GM12878 (cell line): Measurements from ENCODE around the gene MFGE8. TPM values are rescaled to one million over a fixed set of nuclear protein-coding genes. Genes with fewer than 3 reads are reported as not detected.

ENCODE experiments used
- ATAC-seq: fragments of 200-7000 bp; cut with Tn5 transposase; 3 replicates; pipeline ENCODE4 v1.9.1; 2020; ENCODE audit warnings: mild to moderate bottlenecking, moderate library complexity
- BruUV-seq: library from RNA; stranded (reverse); fragments of 400-500 nt; replicated peaks from 2 replicates; lab custom pipeline; 2021; lab: Mats Ljungman, UMichigan
- CTCF ChIA-PET: fragments of 300-600 bp; sonication (Branson Sonifier 250); formaldehyde crosslinking; extraction: SDS; loops from one replicate; lab custom pipeline; 2021; ENCODE audit warnings: inconsistent platforms; lab: Yijun Ruan, JAX
- POLR2A ChIA-PET: fragments of 350-600 bp; formaldehyde crosslinking; extraction: SDS; loops from one replicate; lab custom pipeline; 2021; ENCODE audit warnings: inconsistent platforms; lab: Charles Lee
- RAD21 ChIA-PET: fragments of 300-600 bp; sonication (Branson Sonifier 250); formaldehyde crosslinking; loops from one replicate; lab custom pipeline; 2023; ENCODE audit warnings: antibody characterized with exemption; ENCODE audit not compliant: unreplicated experiment; lab: Charles Lee
- SMC1A ChIA-PET: fragments of 300-600 bp; sonication (Branson Sonifier 250); formaldehyde crosslinking; loops from one replicate; lab custom pipeline; 2023; ENCODE audit not compliant: unreplicated experiment, uncharacterized antibody; lab: Charles Lee
- DNase-seq: peaks from one replicate; pipeline ENCODE4 v3.0.0-alpha.2; 2011; ENCODE audit warnings: low read depth, low spot score
- FAIRE-seq: peaks from 3 replicates; lab custom pipeline; 2011; peaks lifted over from hg19 to GRCh38; lab: Jason Lieb, UNC
- H2AFZ ChIP-seq: 2 replicates; pipeline ENCODE4 v1.6.0; 2011; ENCODE audit warnings: low read depth, low read length, control low read depth; ENCODE audit not compliant: control insufficient read depth
- H3K27ac ChIP-seq: 2 replicates; pipeline ENCODE4 v1.5.1; 2011; ENCODE audit warnings: control low read depth; ENCODE audit not compliant: control insufficient read depth, insufficient read depth
- H3K27me3 ChIP-seq, 2 experiments: replicated peaks in 1 of 2; 2 replicates each; pipeline versions ENCODE4 v1.6.0 to v1.6.1; 2011; ENCODE audit warnings: low read length in 1 of 2; ENCODE audit not compliant: control insufficient read depth in 2 of 2, insufficient read depth in 2 of 2
- H3K36me3 ChIP-seq, 2 experiments: 2 replicates each; pipeline ENCODE4 v1.5.1; 2011; ENCODE audit warnings: low read length in 1 of 2; ENCODE audit not compliant: control insufficient read depth in 2 of 2, insufficient read depth in 2 of 2
- H3K4me1 ChIP-seq: 2 replicates; pipeline ENCODE4 v1.6.1; 2011; ENCODE audit warnings: mild to moderate bottlenecking, low read length, moderate library complexity, mixed read lengths; ENCODE audit not compliant: control insufficient read depth, insufficient read depth
- H3K4me2 ChIP-seq: 2 replicates; pipeline ENCODE4 v1.6.0; 2011; ENCODE audit warnings: control low read depth; ENCODE audit not compliant: control insufficient read depth, insufficient read depth
- H3K4me3 ChIP-seq: fragments of 200-600 bp; sonication (generic); 2 replicates; pipeline ENCODE4 v1.5.1; 2016
- H3K79me2 ChIP-seq: 2 replicates; pipeline ENCODE4 v1.6.0; 2011; ENCODE audit warnings: low read length; ENCODE audit not compliant: control insufficient read depth, insufficient read depth
- H3K9ac ChIP-seq: 2 replicates; pipeline ENCODE4 v1.8.0; 2011; ENCODE audit warnings: low read length, control low read depth, mixed read lengths; ENCODE audit not compliant: control insufficient read depth, insufficient read depth
- H3K9me3 ChIP-seq: replicated peaks from 3 replicates; pipeline ENCODE4 v1.5.1; 2011; ENCODE audit warnings: mild to moderate bottlenecking, low read length; ENCODE audit not compliant: control insufficient read depth, insufficient read depth
- H4K20me1 ChIP-seq: 2 replicates; pipeline ENCODE4 v1.6.0; 2011; ENCODE audit not compliant: control insufficient read depth, insufficient read depth
- ATF7 ChIP-seq: fragments of 450-650 bp; IDR thresholded peaks from 2 replicates; pipeline ENCODE4 v1.6.1; 2016; ENCODE audit warnings: low read depth, mild to moderate bottlenecking
- BMI1 ChIP-seq: fragments of 450-650 bp; IDR thresholded peaks from 2 replicates; pipeline ENCODE4 v1.6.1; 2016; ENCODE audit warnings: mild to moderate bottlenecking, moderate library complexity, borderline replicate concordance
- CREB1 ChIP-seq: IDR thresholded peaks from 2 replicates; pipeline ENCODE4 v1.6.1; 2012; ENCODE audit warnings: low read depth, mild to moderate bottlenecking, inconsistent platforms
- ETV6 ChIP-seq, 2 experiments: fragments of 450-650 bp in 1 of 2; IDR thresholded peaks in 1 of 2; conservative IDR thresholded peaks in 1 of 2; 2 replicates each; pipeline ENCODE4 v1.6.1; 2014; ENCODE audit warnings: antibody characterized with exemption in 1 of 2, borderline replicate concordance in 1 of 2, low read depth in 1 of 2, mild to moderate bottlenecking in 1 of 2, moderate library complexity in 1 of 2
- SIX5 ChIP-seq: IDR thresholded peaks from 2 replicates; pipeline ENCODE4 v1.6.1; 2011; ENCODE audit warnings: mild to moderate bottlenecking, low read depth, low read length, moderate library complexity; ENCODE audit not compliant: severe bottlenecking
- TCF12 ChIP-seq: IDR thresholded peaks from 2 replicates; pipeline ENCODE4 v1.6.1; 2011; ENCODE audit warnings: low read depth, mild to moderate bottlenecking, low read length
- WGBS: methylation state at CpG from one replicate; pipeline ENCODE4 v1.1.6; 2016; ENCODE audit warnings: low lambda C conversion rate; ENCODE audit not compliant: insufficient replicate concordance, insufficient coverage; ENCODE audit errors: missing lambda C conversion rate; 5-methylcytosine and 5-hydroxymethylcytosine counted together
- in situ Hi-C: fragments of 300-500 bp; cut with MboI; formaldehyde crosslinking; loops from 9 replicates; pipeline ENCODE4 v1.14.3; 2018; ENCODE audit warnings: mixed read lengths
- intact Hi-C: fragments of 100-400 bp; cut with micrococcal nuclease; formaldehyde crosslinking; loops from one replicate; pipeline ENCODE4 v1.14.2; 2022; ENCODE audit not compliant: unreplicated experiment
- polyA plus RNA-seq, 11 experiments: library from polyadenylated mRNA; depleted of rRNA in 4 of 11; unstranded in 6 of 11; stranded (reverse) in 5 of 11; fragments of >200 nt; fragmentation: Nextera tagmentation in 4 of 11; fragmentation: Illumina TruSeq in 1 of 11; extraction: Ambion mirVana in 4 of 11; extraction: Trizol in 1 of 11; gene quantifications; 1 replicate in 1 of 11; 2 replicates in 10 of 11; pipeline versions ENCODE4 v1.2.1 to v1.2.3, GENCODE V29; 2011 to 2016; ENCODE audit warnings: inconsistent platforms in 2 of 11, missing spikeins in 2 of 11, low read depth in 1 of 11
- total RNA-seq, 4 experiments: library from RNA; depleted of rRNA in 3 of 4; stranded (reverse); fragments of >200 nt in 3 of 4; fragmentation: Illumina TruSeq in 1 of 4; extraction: Trizol in 1 of 4; gene quantifications; 2 replicates each; pipeline versions ENCODE4 v1.2.1 to v1.2.3, GENCODE V29; 2013 to 2021

Gene MFGE8
- total and polyA plus RNA-seq, 10 of the 15 experiments (the other 5 are each of a cell fraction or from before 2014, with no cell fraction given): 0.81 to 5.9 (median 1.0) TPM; not detected in 2

- FAIRE-seq: no peak
- TF ChIP-seq BMI1 (no peak), ATF7 (peak; percentile 60; the same call in 1 of the 2 replicates), TCF12 (no peak)
- RAD21 ChIA-PET: interaction anchor here (1.3 kb wide), 1 partner anchor 10 kb away, joined by 3 read pairs; no protein-coding TSS in a partner anchor
- no peak overlapping the region for H3K4me2 ChIP-seq
- WGBS: 8% methylated on average over 6 of the region's 6 CpGs
- 0 out of 2 replicates have a peak, but pooled peaks cover 5% of the 10 kb centered on the region for H4K20me1 ChIP-seq
- no peak overlapping the region for H3K9ac ChIP-seq
- no peaks in the 10 kb centered on the region for H3K4me1 ChIP-seq
- no peak overlapping the region for H2AFZ ChIP-seq
- ATAC-seq: no peak
- H3K9me3 ChIP-seq: no peaks in the 10 kb centered on the region
- SMC1A ChIA-PET: no interaction called here
- POLR2A ChIA-PET: no interaction called here
- no peaks in the 10 kb centered on the region for H3K79me2 ChIP-seq
- in situ Hi-C loops (loop anchor here (5.0 kb wide), 1 partner anchor 275 kb away; no protein-coding TSS in a partner anchor), intact Hi-C loops (no loop called here)
- no peak overlapping the region for H3K4me3 ChIP-seq
- H3K27me3 ChIP-seq: no peaks in the 10 kb centered on the region; a peak in 1 of 4 replicates
- no peak overlapping the region for H3K27ac ChIP-seq
- no TSS peak for BruUV-seq
- no peak for DNase-seq
- no peaks in the 10 kb centered on the region for H3K36me3 ChIP-seq
- CTCF ChIA-PET: interaction anchor here (0.5 to 5.5 kb wide), 8 partner anchors 9 to 304 kb away, joined by 3 to 116 read pairs (median 4); partner anchors contain the start of gene MFGE8
Observed at GRCh38 chr15:88902221-88902835, 10.9 kb downstream of the MFGE8 start.

DNA sequence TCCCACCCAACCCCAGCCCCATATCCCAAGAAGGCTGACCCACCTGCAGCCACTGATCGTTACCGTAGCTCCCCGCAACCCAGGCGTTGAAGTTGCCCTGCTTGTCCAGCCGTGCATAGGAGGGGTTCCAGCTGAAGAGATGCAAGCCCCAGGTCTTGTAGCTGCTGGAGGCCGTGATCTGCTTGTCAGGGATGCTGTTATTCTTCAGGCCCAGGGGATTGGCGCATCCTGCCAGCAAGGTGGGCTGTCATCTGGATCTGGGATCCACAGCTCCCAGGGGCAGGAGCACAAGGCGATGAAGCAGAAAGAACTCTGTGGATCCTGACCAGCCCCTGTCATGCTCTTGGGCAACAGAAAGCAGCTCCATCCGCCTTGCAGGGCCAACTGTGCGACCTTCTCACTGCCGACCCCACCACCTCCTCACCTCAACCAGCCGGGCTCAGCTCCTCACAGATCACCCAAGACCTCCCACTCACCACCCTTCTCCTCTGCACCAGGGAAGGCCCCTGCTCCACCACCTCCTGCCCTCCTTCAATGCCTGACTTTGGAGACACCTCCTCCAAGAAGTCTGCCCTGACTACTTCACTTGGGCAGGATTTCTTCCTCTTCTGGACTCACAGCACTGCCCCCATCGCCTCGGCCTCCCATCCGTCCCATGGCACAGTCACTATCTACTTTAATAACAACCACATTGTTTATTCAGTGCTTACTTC is 11.5 kb downstream of the MFGE8 start:
- in situ Hi-C loops: loop anchor here (5.0 kb wide), 1 partner anchor 276 kb away; no protein-coding TSS in a partner anchor
- no peak overlapping the region for H3K27ac ChIP-seq
- no peak for DNase-seq
- no peak overlapping the region for H3K4me3 ChIP-seq
- ATAC-seq: no peak
- no peaks in the 10 kb centered on the region for H3K9me3 ChIP-seq
- no peaks in the 10 kb centered on the region for H3K36me3 ChIP-seq
- TF ChIP-seq ETV6 (conservative IDR thresholded peaks at IDR 0.05 in 1 of 2, IDR thresholded peaks at IDR 0.05 in 1 of 2; ENCODE audit: borderline replicate concordance in 1 of 2, low read depth in 1 of 2): no peak
- TF ChIP-seq CREB1: no peak
- no peak for TF ChIP-seq SIX5
- TF ChIP-seq, all 136 proteins: peak for 0
- ChIA-PET CTCF (interaction anchor here (1.1 to 5.5 kb wide), 3 partner anchors 11 to 270 kb away, joined by 4 to 116 read pairs (median 5); partner anchors contain the start of gene MFGE8), RAD21 (no interaction called here), SMC1A (interaction anchor here (0.9 kb wide), 1 partner anchor 13 kb away, joined by 3 read pairs; no protein-coding TSS in a partner anchor), POLR2A (no interaction called here)
- no peak overlapping the region for H2AFZ ChIP-seq
- BruUV-seq: no TSS peak
- no peak overlapping the region for H3K9ac ChIP-seq
- intact Hi-C loops: no loop called here
- no peaks in the 10 kb centered on the region for H3K79me2 ChIP-seq
- H3K4me1 ChIP-seq: no peaks in the 10 kb centered on the region
- no peaks in the 10 kb centered on the region; a peak in 1 of 4 replicates for H3K27me3 ChIP-seq
- WGBS: 34% methylated on average over 15 of the region's 15 CpGs
- H4K20me1 ChIP-seq: 0 out of 2 replicates have a peak, but pooled peaks cover 5% of the 10 kb centered on the region
- no peak overlapping the region for H3K4me2 ChIP-seq
- no peak for FAIRE-seq
